Suppressor macrophage treated with lipopolysaccharide for 4 hours (primary cell): ENCODE data around the gene ASIP.
"Not testable (repeated sequence)": the region's sequence is repeated elsewhere in the genome, so short reads cannot be mapped to it uniquely, and the experiment has no call there.

Experiments
- DNase-seq: peaks from one replicate; pipeline ENCODE4 v3.0.0-alpha.2; 2020

The ASIP gene

DNA sequence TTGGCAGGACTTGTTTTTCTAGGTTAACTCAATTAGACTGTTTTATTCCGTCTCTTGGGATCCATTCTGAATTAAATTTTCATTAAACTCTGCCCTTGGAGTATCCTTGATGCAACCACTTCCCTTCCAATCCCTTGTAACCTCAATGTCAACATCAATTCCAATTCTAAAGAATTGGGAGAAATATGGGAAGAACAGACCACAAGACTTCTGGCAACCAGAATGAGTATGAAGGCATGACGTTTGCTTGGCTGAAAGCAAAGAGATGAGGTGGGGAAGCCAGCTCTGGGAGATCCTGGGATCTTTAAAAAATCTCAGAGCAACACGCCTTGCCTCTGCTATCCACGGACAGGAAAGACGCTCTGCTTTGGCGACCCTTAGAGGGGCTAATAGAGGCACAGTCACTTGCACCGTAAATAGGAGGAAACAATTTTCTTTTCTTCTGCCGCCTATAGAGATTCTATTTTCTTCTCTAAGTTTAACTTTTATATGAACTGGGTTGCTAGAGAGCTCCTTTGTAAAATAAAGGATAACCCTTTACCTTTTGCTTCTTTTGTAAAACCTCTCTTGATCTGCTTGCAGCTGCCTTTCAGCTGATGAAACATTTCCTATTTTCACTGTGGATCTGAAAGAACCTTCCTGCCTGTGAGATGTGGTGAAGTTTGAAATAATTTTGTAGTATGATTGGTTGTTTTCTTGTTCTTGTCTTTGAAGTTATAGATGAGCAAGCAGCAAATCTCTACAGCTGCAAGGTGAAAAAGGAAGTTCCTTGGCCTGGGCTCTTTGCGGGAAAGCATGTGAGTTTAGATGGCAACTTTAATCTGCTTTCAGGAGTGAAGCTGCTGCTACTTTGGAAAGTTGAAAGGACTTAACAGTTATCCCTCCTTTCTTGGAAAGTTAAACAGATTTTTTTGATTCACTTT is at the start of gene ASIP:
ASIP (plus strand) TSS at position 731 of the 923 bp plus-strand sequence. CDS start 18,952 bp downstream, outside the sequence.
- DNase-seq = peak; percentile 47

- DNase-seq = no peak
Measured at GRCh38 chr20:34193051-34193450, 48.2 kb upstream of the ASIP start.

GRCh38 chr20:34199183-34199582 is 42.0 kb upstream of the ASIP start:
- DNase-seq = peak; percentile 62

DNA sequence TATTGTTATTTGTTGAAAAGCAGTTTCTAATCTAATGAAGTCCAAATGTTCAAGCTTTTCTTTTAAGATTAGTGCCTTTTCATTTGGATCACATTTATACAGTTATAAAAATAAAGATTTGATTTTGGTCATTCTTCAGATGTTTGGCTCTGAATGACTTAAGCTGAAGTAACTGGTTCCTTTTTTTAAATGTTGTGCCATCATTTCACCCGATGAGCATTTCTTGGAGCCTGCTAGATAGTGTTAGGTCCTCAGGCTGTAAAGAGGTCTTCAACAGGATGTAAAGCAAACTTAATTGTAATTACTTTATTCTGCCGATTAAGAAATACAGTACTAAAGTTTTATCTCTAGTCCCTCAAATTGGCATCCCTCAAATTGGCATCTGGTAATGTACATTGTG is 41.2 kb upstream of the ASIP start:
- peak; percentile 58 for DNase-seq

DNA sequence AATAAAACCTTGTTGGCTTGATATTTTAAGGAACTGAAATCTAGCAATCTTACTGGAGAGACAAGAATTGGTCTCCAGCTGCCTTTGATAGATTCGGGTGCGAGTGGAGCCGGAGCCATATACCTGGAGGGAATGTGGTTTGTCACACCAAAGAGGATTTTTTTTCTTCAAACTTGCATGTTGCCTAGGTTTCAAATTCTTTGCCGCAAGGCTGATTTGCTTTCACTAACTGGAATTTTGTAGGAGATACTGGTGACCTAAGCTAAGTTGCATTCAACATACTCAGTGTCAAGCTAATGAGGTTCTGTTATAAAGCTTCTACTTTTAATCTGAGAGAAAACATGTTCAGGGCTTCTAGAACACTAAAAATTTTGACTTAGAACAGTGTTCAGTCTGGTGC is 39.7 kb upstream of the ASIP start:
- no peak for DNase-seq

GRCh38 chr20:34205172-34205880 is 35.9 kb upstream of the ASIP start:
- not testable (repeated sequence) for DNase-seq

DNA sequence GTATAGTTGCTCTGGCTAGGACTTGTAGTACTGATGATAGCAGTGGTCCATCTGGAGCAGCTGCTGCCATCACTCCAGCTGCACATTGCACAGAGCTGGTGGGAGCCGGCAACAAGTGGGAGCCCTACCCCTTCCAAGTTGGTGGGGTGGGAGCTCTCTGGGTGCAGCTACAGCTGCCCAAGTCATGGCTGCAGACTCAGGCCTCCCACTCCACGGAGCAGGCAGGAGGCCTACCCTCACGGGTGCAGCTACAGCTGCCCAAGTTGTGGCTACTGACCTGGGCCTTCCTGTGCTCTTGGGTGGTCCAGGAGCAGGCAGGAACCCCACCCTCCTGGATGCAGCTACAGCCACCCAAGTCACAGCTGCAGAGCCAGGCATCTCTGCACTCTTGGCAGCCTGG is 32.1 kb upstream of the ASIP start:
- no peak for DNase-seq

DNA sequence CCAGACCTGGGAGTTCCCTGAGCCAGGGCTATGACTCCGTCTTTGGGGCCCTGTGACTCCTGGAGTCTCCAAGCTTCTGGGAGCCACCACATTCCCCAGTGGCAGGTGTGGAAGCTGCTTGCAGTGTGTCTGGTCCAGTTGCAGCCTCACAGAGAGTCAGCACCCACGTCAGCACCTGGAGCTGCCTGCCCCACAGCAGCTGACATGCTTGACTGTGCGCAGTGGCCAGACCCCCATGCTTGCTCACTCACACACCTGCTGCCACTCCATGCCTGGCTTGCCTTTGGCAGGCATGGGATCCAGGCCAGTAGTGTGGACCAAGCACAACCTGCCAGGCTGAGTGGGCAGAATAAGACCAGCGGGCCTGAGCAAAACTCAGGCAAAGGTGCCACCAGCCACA is 31.0 kb upstream of the ASIP start:
- DNase-seq = no peak

DNA sequence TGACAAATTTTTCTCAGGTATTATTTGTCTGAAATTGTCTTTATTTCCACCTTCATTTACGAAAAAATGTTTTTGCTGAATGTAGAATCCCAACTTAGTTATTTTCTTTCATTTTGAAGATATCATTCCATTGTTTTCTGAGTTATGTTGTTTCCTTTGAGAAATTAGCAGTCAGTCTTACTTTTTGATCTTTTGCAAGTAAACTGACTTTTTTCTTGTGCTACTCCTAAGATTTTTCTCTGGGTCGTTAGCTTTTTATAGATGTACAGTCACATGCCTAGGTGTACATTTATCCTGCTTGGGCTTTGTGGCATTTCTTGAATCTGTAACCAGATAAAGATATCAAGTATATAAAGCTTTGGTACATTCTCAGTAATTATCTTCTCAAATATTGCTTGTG is 29.6 kb upstream of the ASIP start:
- no peak for DNase-seq

DNA sequence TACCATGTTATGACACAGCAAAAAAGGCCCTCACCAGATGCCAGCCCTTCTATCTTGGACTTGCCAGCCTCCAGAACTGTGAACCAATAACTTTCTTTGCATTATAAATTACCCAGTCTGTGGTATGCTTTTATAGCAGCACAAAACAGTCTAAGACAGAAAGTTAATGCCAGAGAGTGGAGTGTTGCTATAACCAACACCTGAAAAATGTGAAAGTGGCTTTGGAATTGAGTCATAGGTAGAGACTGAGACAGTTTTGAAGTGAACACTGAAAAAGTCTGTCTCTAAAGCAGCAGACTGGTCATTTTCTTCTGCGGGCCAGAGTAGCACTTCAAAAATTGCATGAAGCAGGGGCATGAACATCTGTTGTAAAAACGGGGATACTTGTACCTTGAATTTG is 28.0 kb upstream of the ASIP start:
- DNase-seq = no peak

DNA sequence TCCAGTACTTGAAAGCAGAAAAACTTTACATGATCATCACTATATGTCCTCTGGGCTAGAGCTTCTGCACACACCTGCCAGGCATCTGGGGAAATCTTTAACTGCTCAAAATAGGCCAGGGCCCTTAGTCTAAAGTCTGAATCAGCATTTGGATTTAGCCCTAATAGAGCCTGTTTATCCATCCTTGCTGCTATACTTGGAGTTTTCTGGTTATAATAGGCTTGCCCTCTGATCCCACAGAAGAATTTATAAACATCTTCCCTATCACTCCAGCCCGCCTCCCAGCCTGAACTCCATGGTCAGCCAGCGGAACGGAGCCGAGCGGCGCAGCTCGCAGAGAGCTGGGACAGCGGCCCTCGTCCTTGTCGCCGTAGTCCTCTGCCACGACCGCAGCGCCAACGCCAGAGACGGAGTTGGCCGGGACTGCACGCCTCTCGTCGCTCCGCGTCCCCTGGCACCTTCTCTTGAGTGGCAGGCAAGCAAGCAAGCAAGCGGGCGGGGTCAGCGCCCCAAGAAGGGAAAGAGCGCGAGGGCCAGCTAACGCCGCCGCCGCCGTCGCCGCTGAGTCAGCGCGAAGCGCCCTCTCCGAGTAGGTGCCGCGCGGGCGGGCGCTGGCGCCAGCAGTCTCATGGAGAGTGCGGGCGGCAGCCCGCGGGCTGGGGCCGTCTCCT is 25.4 kb upstream of the ASIP start:
- peak; percentile 66 for DNase-seq

DNA sequence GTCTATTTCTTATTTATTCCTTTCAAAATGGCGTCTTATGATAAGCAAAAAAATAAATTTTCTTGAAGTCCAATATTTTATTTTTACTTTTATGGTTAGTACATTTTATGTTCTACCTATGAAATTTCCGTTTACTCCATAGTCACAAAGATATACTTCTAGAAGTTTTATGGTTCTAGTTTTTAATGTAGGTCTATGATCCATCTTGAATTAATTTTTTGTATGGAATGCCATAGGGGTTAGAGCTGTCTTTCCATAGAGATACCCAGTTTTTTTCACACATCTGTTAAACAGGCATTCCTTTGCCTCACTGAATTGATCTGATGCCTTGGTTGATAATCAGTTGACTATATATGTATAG is 24.9 kb upstream of the ASIP start:
- no peak for DNase-seq

GRCh38 chr20:34220561-34220960 is 20.7 kb upstream of the ASIP start:
- DNase-seq = peak; percentile 56

DNA sequence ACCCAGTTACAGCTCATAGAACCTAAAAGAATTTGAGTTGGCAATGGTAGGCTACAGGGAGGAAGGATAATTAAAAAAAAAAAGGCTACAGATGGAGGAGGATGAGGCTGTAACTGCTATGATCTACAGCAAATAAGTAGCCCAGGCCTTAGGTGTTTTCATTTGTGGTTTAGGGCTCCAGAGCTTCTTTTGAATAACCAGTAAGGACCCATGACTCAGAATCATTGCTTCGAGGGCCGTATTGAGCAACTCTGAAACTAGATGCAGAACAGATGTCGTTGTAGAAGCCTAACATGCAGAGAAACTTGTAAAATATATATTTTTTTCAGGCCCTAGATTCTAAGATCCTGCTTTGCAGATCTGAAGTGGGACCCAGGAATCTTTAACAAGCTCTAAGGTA is 19.0 kb upstream of the ASIP start:
- DNase-seq = peak; percentile 90

DNA sequence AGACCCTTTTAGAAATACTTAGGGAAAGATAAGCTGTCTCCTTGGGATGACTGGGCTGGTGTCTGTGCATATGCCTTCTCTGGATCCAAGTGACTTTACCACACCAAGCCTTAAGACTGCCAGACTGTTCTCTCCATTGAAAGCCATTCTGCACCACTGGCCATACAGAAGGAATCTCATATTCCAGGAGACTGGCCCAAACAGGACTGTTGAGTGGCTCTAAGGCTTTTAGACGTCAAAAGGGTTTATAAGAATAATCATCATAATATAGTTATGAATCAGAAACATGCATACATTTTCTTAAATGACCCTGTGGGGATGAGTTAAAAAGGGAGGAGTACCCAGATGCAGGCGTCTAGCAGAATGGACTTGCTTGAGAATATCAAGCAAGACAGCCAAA is 17.0 kb upstream of the ASIP start:
- not testable (repeated sequence) for DNase-seq

- DNase-seq = no peak
Measured at GRCh38 chr20:34231634-34232033, 9.6 kb upstream of the ASIP start.

DNA sequence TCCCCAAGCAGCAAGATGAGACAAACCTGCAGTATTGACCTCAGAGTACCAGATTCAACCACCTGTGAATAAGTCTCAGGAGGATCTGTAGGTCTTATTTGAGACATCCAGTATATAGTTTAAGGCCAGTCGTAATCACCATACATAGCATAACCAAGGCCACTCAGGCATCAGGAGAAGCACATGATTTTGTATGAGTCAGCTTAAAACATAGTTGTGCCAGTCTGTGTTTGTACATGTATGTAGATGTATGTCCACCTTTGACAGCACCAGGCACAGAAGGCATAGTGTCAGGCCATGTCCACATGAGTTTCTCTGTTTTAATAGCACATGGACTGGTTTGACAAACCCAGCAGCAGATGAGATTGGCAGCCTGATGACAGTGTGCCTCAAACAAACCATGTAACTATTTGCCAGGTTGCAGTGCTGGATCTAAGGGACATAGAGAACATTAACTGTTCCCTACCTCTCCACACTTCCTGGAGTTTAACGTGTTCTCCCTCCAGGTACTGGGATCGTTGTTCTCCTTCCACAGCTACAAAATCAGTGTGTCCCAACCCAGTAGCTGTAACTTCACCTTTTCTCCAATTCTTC is 8.6 kb upstream of the ASIP start:
- DNase-seq = no peak

DNA sequence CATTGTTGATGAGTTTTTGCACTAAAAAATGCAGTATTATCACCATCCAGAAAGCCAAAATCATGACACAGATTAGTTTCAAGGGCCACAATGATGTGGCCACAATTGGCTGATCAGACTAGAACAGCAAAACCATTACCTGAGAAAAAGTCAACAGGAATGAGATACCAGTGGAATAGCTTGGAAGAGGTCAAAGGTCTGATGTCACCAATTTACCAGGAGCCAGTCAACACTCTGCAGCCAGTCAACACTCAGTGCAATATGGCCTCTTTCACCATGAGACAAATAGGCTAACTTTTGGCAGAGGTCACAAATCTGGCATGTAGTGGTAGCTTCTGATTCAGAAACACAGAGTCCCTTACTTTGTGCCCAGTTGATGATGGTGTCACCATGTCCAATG is 7.5 kb upstream of the ASIP start:
- DNase-seq = no peak

DNA sequence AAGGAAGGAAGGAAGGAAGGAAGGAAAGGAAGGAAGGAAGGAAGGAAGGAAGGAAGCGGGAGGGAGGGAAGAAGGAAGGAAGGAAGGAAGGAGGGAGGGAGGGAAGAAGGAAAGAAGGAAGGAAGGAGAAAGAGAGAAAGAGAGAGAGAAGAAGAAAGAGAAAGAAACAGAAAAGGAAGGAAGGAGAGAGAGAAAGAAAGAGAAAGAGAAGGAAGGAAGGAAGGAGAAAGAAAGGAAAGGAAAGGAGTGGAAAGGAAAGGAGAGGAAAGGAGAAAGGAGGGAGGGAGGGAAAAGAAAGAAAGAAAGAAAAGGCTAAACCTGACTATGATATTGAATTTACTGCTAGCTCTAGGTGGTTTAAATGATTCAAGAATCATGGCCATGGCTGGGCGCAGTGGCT is 5.3 kb upstream of the ASIP start:
- DNase-seq = no peak

DNA sequence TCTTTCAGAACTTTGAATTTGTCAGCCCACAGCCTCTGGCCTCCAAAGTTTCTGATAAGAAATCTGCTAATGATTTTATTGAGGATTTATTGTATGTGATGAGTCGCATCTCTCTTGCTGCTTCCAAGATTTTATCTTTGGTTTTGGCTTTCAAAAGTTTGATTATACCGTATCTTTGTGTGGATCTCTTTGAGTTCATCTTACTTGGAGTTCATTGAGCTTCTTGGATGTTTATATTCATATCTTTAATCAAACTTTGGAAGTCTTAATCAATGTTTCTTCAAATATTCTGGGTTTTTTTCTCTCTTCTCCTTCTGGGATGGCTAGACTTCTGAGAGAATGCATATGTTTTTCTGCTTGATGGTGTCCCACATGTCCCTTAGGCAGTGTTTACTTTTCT is 3.3 kb upstream of the ASIP start:
- DNase-seq = no peak

DNA sequence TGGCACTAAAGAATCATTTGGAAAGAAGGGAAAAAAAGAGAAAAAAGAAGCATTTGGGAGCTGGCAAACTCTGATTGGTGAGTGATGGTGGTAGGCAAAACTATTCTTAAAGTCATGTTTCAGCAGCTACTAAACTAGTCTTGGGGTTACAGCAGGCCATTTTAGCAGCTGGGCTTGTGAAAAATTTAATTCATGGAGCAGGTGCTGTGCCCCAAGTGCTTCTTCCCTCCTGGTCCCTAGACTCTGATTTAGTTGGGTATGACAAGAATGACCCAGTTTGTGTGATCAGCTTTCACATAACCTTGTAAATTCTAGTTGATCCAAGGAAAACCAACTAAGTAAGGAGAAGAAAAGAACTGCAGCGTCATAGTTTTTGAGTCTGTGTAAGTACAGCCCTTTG is 1.1 kb upstream of the ASIP start:
- no peak for DNase-seq

GRCh38 chr20:34242015-34242414 is 792 bp downstream of the ASIP start:
- not testable (repeated sequence) for DNase-seq

GRCh38 chr20:34242879-34243278 is 1.7 kb downstream of the ASIP start:
- DNase-seq = no peak
